MM.1S (cell line): ENCODE results near the gene ST3GAL3.

Experiments
- DNase-seq: peaks from one replicate; pipeline ENCODE4 v3.0.0-alpha.2; 2015
- H2AFZ ChIP-seq: fragments of 300-600 bp; sonication (generic); 2 replicates; pipeline ENCODE4 v1.6.0; 2016; ENCODE audit warnings: antibody characterized with exemption, low read length
- H3F3A ChIP-seq: fragments of 300-600 bp; sonication (generic); 2 replicates; pipeline ENCODE4 v1.6.1; 2016; ENCODE audit warnings: mild to moderate bottlenecking, antibody characterized with exemption, low read length, moderate library complexity, mixed read lengths; ENCODE audit not compliant: insufficient read depth
- H3K27ac ChIP-seq: fragments of 300-600 bp; sonication (generic); 2 replicates; pipeline ENCODE4 v1.5.1; 2016; ENCODE audit warnings: mild to moderate bottlenecking, low read length
- H3K27me3 ChIP-seq: fragments of 300-600 bp; sonication (generic); replicated peaks from 2 replicates; pipeline ENCODE4 v1.6.0; 2016; ENCODE audit warnings: low read length; ENCODE audit not compliant: insufficient read depth
- H3K36me3 ChIP-seq: fragments of 300-600 bp; sonication (generic); replicated peaks from 2 replicates; pipeline ENCODE4 v1.6.1; 2016; ENCODE audit warnings: mild to moderate bottlenecking, low read length, mixed read lengths; ENCODE audit not compliant: insufficient read depth
- H3K4me1 ChIP-seq: fragments of 300-600 bp; sonication (generic); 2 replicates; pipeline ENCODE4 v1.6.1; 2016; ENCODE audit warnings: low read length, mixed read lengths
- H3K4me2 ChIP-seq: fragments of 300-600 bp; sonication (generic); 2 replicates; pipeline ENCODE4 v1.6.0; 2016; ENCODE audit warnings: low read depth, low read length
- H3K4me3 ChIP-seq: fragments of 300-600 bp; sonication (generic); 2 replicates; pipeline ENCODE4 v1.5.1; 2016; ENCODE audit warnings: low read length, mixed read lengths
- H3K79me2 ChIP-seq: fragments of 300-600 bp; sonication (generic); 2 replicates; pipeline ENCODE4 v1.6.1; 2016; ENCODE audit warnings: mixed run types, low read length, mixed read lengths
- H3K9ac ChIP-seq: fragments of 300-600 bp; sonication (generic); 2 replicates; pipeline ENCODE4 v1.6.1; 2016; ENCODE audit warnings: low read length, mixed read lengths
- H3K9me2 ChIP-seq: fragments of 300-600 bp; sonication (generic); replicated peaks from 2 replicates; pipeline ENCODE4 v1.6.1; 2016; ENCODE audit warnings: mild to moderate bottlenecking, low read length, mixed read lengths; ENCODE audit not compliant: insufficient read depth
- H3K9me3 ChIP-seq: fragments of 300-600 bp; sonication (generic); replicated peaks from 2 replicates; pipeline ENCODE4 v1.6.1; 2016; ENCODE audit warnings: mild to moderate bottlenecking, low read length, mixed read lengths; ENCODE audit not compliant: insufficient read depth
- H4K20me1 ChIP-seq: fragments of 300-600 bp; sonication (generic); 2 replicates; pipeline ENCODE4 v1.6.1; 2016; ENCODE audit warnings: mild to moderate bottlenecking, low read length, moderate library complexity, mixed read lengths; ENCODE audit not compliant: insufficient read depth
- CTCF ChIP-seq: fragments of 300-600 bp; sonication (generic); IDR thresholded peaks from 2 replicates; pipeline ENCODE4 v1.5.1; 2016; ENCODE audit warnings: antibody characterized with exemption, low read length, mixed read lengths
- EZH2 ChIP-seq: fragments of 300-600 bp; sonication (generic); optimal IDR thresholded peaks from 2 replicates; pipeline ENCODE3; 2017; ENCODE audit warnings: low read depth, mild to moderate bottlenecking, antibody characterized with exemption, low read length, mixed read lengths
- EZH2phosphoT487 ChIP-seq: fragments of 300-600 bp; sonication (generic); IDR thresholded peaks from 2 replicates; pipeline ENCODE4 v1.6.1; 2018; ENCODE audit warnings: antibody characterized with exemption, low read length

The ST3GAL3 gene

GRCh38 chr1:43930168-43930948, 223.0 kb downstream of the ST3GAL3 start:
- Histone ChIP-seq H3K4me1 (peaks cover 5% of the 10 kb centered on the region), H3K36me3 (no peaks in the 10 kb centered on the region), H3K9me3 (no peaks in the 10 kb centered on the region), H4K20me1 (no peaks in the 10 kb centered on the region), H3K4me2 (no peak overlapping the region), H3K27me3 (no peaks in the 10 kb centered on the region), H3K79me2 (no peaks in the 10 kb centered on the region), H3K9me2 (no peaks in the 10 kb centered on the region), H3K27ac (no peak overlapping the region), H3F3A (no peaks in the 10 kb centered on the region), H2AFZ (no peak overlapping the region), H3K4me3 (no peak overlapping the region), H3K9ac (no peak overlapping the region)
- TF ChIP-seq CTCF (peak; percentile 57), EZH2phosphoT487 (no peak), EZH2 (no peak)
- DNase-seq = peak; percentile 24

GRCh38 chr1:43930949-43931275, 223.6 kb downstream of the ST3GAL3 start:
- no peaks in the 10 kb centered on the region for H3K9me3 ChIP-seq

GRCh38 chr1:43931711-43932660, 224.7 kb downstream of the ST3GAL3 start:
- Histone ChIP-seq H3K4me2 (no peak overlapping the region), H3K4me1 (peaks cover 5% of the 10 kb centered on the region), H3K9me2 (no peaks in the 10 kb centered on the region), H4K20me1 (no peaks in the 10 kb centered on the region), H3K27me3 (no peaks in the 10 kb centered on the region), H3K4me3 (no peak overlapping the region), H3K9me3 (no peaks in the 10 kb centered on the region), H2AFZ (no peak overlapping the region), H3K36me3 (no peaks in the 10 kb centered on the region), H3F3A (no peaks in the 10 kb centered on the region), H3K79me2 (no peaks in the 10 kb centered on the region), H3K27ac (no peak overlapping the region), H3K9ac (no peak overlapping the region)
- TF ChIP-seq EZH2phosphoT487 (no peak), EZH2 (no peak), CTCF (no peak)
- peak; percentile 14 for DNase-seq

More at GRCh38 chr1:43930949-43931275, 223.6 kb downstream of the ST3GAL3 start:
- Histone ChIP-seq H3K36me3 (no peaks in the 10 kb centered on the region), H4K20me1 (no peaks in the 10 kb centered on the region), H3K4me3 (no peak overlapping the region), H3K79me2 (no peaks in the 10 kb centered on the region), H2AFZ (no peak overlapping the region), H3K4me2 (no peak overlapping the region), H3K4me1 (peaks cover 5% of the 10 kb centered on the region), H3K27me3 (no peaks in the 10 kb centered on the region), H3K27ac (no peak overlapping the region), H3K9ac (no peak overlapping the region), H3K9me2 (no peaks in the 10 kb centered on the region), H3F3A (no peaks in the 10 kb centered on the region)
- DNase-seq = no peak
- TF ChIP-seq EZH2phosphoT487 (no peak), CTCF (no peak), EZH2 (no peak)
